Testis (tissue), 3 donors: Measurements from ENCODE around the gene RNASE8. TPM values are rescaled to one million over a fixed set of nuclear protein-coding genes. Genes with fewer than 3 reads are reported as not detected.

ENCODE experiments used
- DNase-seq: peaks from one replicate; pipeline ENCODE4 v3.0.0-alpha.2; 2019
- H3K27ac ChIP-seq, 2 donors: fragments of 200-600 bp; sonication (generic); one replicate each; pipeline ENCODE4 v1.5.1; 2019
- H3K27me3 ChIP-seq: fragments of 200-600 bp; sonication (generic); one replicate; pipeline ENCODE4 v1.5.1; 2019
- H3K36me3 ChIP-seq: fragments of 200-600 bp; sonication (generic); one replicate; pipeline ENCODE4 v1.5.1; 2017; ENCODE audit warnings: low read depth; ENCODE audit errors: missing control alignments
- H3K4me1 ChIP-seq: fragments of 200-600 bp; sonication (generic); one replicate; pipeline ENCODE4 v1.5.1; 2019
- H3K4me3 ChIP-seq, 2 donors: fragments of 200-600 bp; sonication (generic); one replicate each; pipeline ENCODE4 v1.5.1; 2017 to 2019
- H3K9me3 ChIP-seq: fragments of 200-600 bp; sonication (generic); one replicate; pipeline ENCODE4 v1.5.1; 2017
- CTCF ChIP-seq, 3 experiments: fragments of 450-650 bp in 2 of 3; fragments of 200-600 bp in 1 of 3; sonication (generic) in 1 of 3; IDR thresholded peaks; one replicate each; pipeline ENCODE4 v1.5.1; 2016 to 2019; ENCODE audit warnings: antibody characterized with exemption in 3 of 3, mild to moderate bottlenecking in 2 of 3, moderate library complexity in 1 of 3
- POLR2A ChIP-seq: fragments of 450-650 bp; IDR thresholded peaks from one replicate; pipeline ENCODE4 v1.6.1; 2017; ENCODE audit warnings: antibody characterized with exemption, mild to moderate bottlenecking, moderate library complexity
- WGBS, 2 donors: methylation state at CpG; one replicate each; pipeline ENCODE4 v1.1.5; 2018; 5-methylcytosine and 5-hydroxymethylcytosine counted together
- intact Hi-C: fragments of 100-400 bp; cut with DNase I; formaldehyde crosslinking; loops from one replicate; pipeline ENCODE4 v1.15.1; 2023; ENCODE audit warnings: low total_unique reads
- polyA plus RNA-seq: library from polyadenylated mRNA; stranded (reverse); fragments of 350-450 nt; fragmentation: Illumina TruSeq; extraction: RNeasy Lipid Tissue Mini Kit (QIAGEN cat#74804); gene quantifications from one replicate; pipeline ENCODE4 v1.2.3, GENCODE V29; 2014; ENCODE audit warnings: low read depth, low replicate concordance; ENCODE audit not compliant: insufficient read depth
- total RNA-seq, 2 donors: library from RNA; depleted of rRNA; stranded (reverse); fragments of >200 nt; gene quantifications; one replicate each; pipeline ENCODE4 v1.2.3, GENCODE V29; 2016

The RNASE8 gene
- total and polyA plus RNA-seq, 3 donors from 2014 or later = not detected

- H3K36me3 ChIP-seq = no peaks in the 10 kb centered on the region
- H3K4me1 ChIP-seq = no peaks in the 10 kb centered on the region
- no peaks in the 10 kb centered on the region for H3K9me3 ChIP-seq
- intact Hi-C loops = no loop called here
- TF ChIP-seq CTCF (IDR thresholded peaks at IDR 0.05) (no peak), POLR2A (no peak)
- no peak overlapping the region for H3K27ac ChIP-seq
- DNase-seq = no peak
- no peaks in the 10 kb centered on the region for H3K27me3 ChIP-seq
- WGBS, 2 donors = 80 to 83% methylated on average over 17 of the region's 17 CpGs
- no peak overlapping the region for H3K4me3 ChIP-seq
Observed at GRCh38 chr14:21084998-21085853, 27.6 kb downstream of the RNASE8 start.

- H3K9me3 ChIP-seq = no peaks in the 10 kb centered on the region
- no peak overlapping the region for H3K4me3 ChIP-seq
- H3K36me3 ChIP-seq = no peaks in the 10 kb centered on the region
- WGBS, 2 donors = 71 to 84% methylated on average over 4 of the region's 4 CpGs
- H3K4me1 ChIP-seq = no peaks in the 10 kb centered on the region
- H3K27ac ChIP-seq = no peak overlapping the region
- H3K27me3 ChIP-seq = no peaks in the 10 kb centered on the region
- DNase-seq = no peak
- no peak for TF ChIP-seq POLR2A
- no peak for TF ChIP-seq CTCF (IDR thresholded peaks at IDR 0.05)
- intact Hi-C loops = no loop called here
Observed at GRCh38 chr14:21086908-21087293, 29.3 kb downstream of the RNASE8 start.

- Histone ChIP-seq H3K27me3 (no peaks in the 10 kb centered on the region), H3K27ac (no peak overlapping the region), H3K36me3 (no peaks in the 10 kb centered on the region), H3K4me3 (no peak overlapping the region), H3K9me3 (no peaks in the 10 kb centered on the region), H3K4me1 (no peaks in the 10 kb centered on the region)
- DNase-seq = no peak
- TF ChIP-seq CTCF (IDR thresholded peaks at IDR 0.05) (no peak), POLR2A (no peak)
- intact Hi-C loops = no loop called here
- 59 to 66% methylated on average over 19 of the region's 19 CpGs for WGBS, 2 donors
Observed at GRCh38 chr14:21087294-21088091, 29.9 kb downstream of the RNASE8 start.

- DNase-seq = no peak
- intact Hi-C loops = no loop called here
- Histone ChIP-seq H3K4me1 (no peaks in the 10 kb centered on the region), H3K9me3 (no peaks in the 10 kb centered on the region), H3K27ac (no peak overlapping the region), H3K4me3 (no peak overlapping the region), H3K27me3 (no peaks in the 10 kb centered on the region), H3K36me3 (no peaks in the 10 kb centered on the region)
- 75 to 79% methylated on average over 4 of the region's 4 CpGs for WGBS, 2 donors
- TF ChIP-seq POLR2A = no peak
- TF ChIP-seq CTCF (IDR thresholded peaks at IDR 0.05) = no peak
Observed at GRCh38 chr14:21088687-21089086, 31.1 kb downstream of the RNASE8 start.
